GM12864 (cell line): Measurements from ENCODE around the gene P2RY2.

Source experiments
- DNase-seq: peaks from one replicate; pipeline ENCODE4 v3.0.0-alpha.2; 2011; ENCODE audit warnings: low read depth
- H3K4me3 ChIP-seq: 2 replicates; pipeline ENCODE4 v1.5.1; 2011; ENCODE audit warnings: mild to moderate bottlenecking, low read depth, low read length, control low read depth
- CTCF ChIP-seq: IDR thresholded peaks from 2 replicates; pipeline ENCODE4 v1.5.1; 2011; ENCODE audit warnings: low read depth, mild to moderate bottlenecking, moderate library complexity, low read length, control low read depth, inconsistent platforms; ENCODE audit errors: missing control alignments

P2RY2 gene

GRCh38 chr11:73243093-73243485 lies 25.0 kb downstream of the P2RY2 start:
- no peak for DNase-seq
- no peak overlapping the region for H3K4me3 ChIP-seq
- TF ChIP-seq CTCF = no peak

DNA sequence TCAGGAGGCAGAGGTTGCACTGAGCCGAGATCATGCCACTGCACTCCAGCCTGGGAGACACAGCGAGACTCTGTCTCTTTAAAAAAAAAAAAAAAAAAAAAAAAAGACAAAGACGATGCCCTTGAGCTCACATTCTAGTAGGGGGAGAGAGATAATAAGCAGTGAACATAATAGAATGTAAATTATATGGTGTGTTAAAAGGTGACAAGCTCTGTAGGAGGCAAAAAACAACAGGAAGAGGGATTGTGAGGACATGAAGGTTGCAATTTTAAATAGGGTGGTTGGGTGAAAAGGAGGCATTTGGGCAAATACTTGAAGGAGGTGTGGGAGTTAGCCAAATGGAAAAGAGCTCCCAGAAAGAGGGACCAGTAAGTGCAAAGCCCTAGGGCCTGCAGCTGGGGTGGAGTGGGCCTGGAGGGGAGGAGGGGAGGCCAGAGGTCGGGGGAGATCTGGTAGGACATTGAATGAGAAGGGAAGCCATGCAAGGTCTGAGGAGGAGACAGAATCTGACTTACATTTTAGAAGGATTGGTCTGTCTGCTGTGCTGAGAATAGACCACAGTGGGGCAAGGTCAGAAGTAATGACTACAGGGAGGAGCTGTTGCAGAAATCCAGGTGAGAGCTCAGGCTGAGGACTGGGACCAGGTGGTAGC lies 26.6 kb downstream of the P2RY2 start:
- H3K4me3 ChIP-seq = no peak overlapping the region
- TF ChIP-seq CTCF = no peak
- no peak for DNase-seq

DNA sequence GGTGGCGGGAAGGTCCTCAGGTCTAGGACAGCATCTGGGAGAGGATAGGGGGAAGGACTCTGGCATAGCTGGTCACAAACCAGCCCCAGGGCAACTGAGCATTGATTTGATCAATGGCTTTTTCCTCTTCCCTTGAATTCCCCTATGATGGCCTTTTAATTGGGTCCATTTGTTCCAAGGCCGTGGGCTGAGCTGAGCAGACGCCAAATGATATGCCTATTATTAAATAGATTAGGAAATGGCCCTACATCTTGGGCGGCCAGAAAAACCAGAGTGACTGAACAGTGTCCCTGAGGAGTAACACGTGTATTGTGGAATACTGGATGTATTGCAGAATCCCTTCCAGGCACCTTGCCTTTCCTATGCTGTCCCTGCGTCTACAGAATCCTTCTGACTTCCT lies 27.4 kb downstream of the P2RY2 start:
- no peak for TF ChIP-seq CTCF
- no peak overlapping the region for H3K4me3 ChIP-seq
- no peak for DNase-seq

DNA sequence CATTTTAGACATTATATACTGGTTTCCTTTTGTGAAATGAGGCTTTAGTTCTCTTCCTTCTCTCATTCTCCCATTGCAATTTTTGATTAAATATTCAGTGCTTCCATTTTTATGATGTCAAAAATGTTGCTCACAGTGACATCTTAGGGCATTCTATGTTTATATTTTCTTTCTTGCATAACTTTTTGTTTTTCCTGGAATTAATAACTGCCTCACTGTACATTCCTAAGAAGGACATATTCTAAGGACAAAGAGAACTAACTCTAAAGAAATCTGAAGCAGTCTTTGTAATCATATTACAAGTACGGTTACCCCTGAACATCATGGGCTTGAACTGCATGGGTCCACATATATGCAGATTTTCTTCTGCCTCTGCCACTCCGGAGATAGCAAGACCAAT lies 28.2 kb downstream of the P2RY2 start:
- no peak for TF ChIP-seq CTCF
- H3K4me3 ChIP-seq = no peak overlapping the region
- no peak for DNase-seq

- H3K4me3 ChIP-seq = no peak overlapping the region
- no peak for TF ChIP-seq CTCF
- no peak for DNase-seq
These were observed 30.6 kb downstream of the P2RY2 start for GRCh38 chr11:73248526-73249185.

- no peak for TF ChIP-seq CTCF
- DNase-seq = no peak
- no peak overlapping the region for H3K4me3 ChIP-seq
These were observed 31.2 kb downstream of the P2RY2 start for GRCh38 chr11:73249304-73249703.
